NCI-H2171 treated with DMSO at 0.1 percent for 48 hours (cell line): ENCODE measurements around the gene PRKCZ.
A peak's percentile ranks its signal among the peaks of the same experiment; 100 is the strongest.

Source experiments
- DNase-seq: peaks from one replicate; lab custom pipeline; 2025; lab: John Stamatoyannopoulos, UW

The PRKCZ gene

DNA sequence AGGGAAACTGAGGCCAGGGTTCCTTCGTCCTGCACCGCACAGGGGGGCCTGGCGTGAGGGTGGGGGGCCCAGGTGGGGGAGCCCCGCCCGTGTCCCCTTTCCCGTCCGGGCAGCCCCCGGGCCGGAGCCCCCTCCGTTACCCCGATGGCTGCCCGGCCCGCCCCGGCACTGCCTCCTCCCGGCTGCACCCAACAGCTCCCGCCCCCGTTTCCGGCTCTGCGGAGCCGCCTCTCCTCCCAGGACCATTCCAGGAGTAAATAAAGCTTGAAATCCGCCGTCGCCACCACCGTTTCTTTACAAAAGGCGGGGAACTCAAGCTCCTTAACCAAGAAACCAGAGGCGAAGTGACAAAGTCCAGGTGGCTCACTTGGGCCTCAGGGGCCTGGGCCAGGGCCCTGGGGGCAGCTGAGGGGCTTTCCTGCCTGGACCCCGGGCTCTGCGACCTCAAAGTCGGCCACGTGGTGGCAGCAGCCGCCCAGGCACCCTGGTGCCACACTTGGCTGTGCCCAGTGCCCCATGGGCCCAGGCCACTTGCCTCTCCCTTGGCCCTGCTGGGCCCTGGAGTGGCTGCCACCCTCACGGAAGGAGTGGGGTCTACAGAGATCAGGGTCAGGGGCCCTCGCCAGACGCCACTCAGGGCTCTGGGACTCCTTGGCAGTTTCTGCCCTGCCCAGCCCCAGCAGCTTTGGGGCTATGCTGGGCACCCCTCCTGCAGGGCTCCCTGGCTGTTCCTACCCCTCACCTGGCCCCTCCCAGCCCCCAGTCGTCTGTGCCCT lies 144.9 kb downstream of the PRKCZ start:
- DNase-seq, result peak; percentile 79

DNA sequence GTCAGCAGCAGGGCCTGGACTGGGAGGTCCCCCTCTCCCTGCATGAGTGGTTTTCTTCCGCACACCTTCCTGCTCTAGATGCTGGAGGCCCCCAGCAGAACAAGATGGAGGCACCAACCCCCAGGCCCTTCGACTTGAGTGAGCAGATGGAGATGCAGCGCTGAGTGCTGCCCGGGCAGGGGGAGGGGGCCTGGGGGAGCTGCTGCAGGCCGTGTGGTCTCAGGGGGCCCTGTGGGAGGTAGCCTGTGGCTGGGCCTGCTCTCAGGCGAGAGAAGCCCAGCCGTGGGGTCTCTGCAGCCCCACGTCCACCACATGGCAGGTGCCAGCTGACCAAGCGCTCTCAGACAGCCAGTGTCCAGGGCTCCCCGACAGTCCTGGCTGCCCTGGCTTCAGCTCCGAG lies 145.6 kb downstream of the PRKCZ start:
- DNase-seq, result peak; percentile 51

DNA sequence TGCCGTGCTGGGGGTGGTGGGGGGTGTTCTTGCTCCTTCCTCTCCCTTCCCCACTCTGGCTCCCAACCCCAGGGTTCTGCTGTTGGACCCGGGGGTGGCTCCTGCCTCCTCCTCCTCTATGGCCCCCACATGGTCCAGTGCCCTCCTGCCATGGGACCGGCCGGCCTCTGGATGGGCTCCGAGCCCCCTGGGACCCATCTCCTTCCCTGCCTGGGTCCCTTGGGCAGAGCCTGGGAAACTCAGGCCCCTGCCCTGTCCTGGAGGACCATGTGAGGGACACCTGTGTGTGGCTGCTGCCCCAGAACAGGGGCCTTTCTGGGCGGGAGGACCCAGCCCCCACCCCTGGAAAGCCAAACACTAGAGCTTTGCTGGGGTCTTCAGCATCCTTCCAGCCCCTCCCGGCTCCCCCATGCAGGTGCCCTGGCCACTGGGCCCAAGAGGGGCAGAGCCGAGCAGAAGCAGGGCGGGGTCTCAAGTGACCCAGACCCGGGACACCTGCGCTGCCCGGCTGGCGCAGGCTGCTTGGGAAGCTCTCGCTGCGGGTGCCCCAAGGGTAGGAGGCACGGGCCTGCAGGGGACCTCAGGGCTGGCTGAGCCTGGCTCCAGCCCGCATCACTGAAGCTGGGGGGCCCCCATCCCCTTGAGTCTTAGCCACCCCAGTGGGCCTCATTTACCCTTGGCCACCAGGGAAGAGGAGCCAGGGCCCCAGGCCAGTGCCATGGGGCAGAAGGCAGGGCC lies 146.9 kb downstream of the PRKCZ start:
- no peak for DNase-seq

DNA sequence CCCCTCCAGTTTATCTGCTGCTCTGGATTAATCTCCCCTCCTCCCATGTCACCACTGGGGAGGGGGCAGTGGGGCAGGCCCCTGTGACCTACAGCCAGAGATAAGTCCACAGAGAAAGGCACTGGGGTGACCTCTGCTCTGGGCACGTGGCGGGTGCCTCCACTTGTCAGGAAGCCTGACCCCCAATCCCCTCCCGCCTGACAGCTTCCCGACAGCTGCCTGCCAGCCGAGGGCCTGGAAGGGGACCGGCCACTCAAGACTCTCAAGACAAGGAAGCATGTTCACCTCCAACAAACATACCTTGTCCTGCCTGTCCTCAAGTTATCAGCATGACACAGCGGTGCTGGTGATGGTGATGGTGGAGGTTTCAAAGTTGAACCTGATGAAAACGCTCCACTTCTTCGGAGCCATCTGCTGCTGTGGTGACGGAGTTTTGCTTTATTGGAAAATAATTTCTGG lies 147.5 kb downstream of the PRKCZ start:
- no peak for DNase-seq

DNA sequence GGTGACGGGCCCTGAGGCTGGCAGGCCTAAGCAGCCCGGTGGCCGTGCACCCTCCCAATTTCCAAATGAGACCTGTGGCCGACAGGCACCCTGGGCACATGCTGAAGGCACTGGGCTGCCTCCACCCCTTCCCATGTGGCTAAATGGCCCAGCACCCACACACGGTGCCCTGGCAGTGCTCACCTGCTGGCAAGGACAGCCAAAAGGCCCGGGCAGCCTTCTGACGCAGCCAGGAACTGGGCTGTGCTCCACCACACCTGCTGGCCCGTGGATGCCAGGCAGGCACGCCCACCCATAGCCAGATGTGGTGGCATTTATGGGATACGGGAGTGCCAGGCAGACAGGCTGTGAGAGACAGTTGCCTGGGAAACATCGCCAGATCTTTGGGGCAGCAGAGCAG lies 148.4 kb downstream of the PRKCZ start:
- no peak for DNase-seq

DNA sequence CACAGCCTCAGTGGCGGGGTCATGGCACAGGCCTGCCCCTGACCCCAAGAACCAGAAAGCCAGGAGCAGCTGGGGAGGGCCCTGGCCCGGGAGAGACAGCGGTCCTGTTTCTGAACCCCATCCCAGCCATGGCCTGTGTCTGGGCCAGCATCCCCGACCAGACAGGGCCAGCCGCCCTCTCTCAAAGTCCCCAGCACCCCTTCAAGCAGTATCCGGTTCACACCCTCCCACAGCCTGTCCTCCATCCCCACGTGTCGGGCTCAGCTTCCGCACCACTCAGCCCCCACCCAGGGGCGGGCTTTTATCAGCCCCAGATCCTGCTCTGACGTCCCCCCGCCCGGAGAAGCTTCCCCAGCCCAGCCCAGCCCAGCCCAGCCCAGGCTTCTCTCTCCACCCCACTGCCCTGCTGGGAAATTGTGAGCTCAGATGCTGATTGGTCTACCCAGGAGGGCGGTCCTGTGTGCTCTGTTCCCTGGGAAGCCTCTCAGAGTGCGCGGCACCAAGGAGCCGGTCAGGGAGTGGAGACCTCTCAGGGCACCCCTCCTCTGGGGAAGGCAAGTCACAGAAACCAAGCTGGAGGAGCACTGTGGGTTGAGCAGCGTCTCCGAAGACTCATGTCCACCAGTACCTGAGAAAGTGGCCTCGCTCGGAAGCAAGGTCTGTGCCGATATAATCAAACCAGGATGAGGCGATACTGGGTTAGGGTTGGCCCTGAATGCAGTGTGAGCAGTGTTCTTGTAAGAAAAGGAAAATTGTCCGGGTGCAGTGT lies 149.0 kb downstream of the PRKCZ start:
- DNase-seq, result no peak

DNA sequence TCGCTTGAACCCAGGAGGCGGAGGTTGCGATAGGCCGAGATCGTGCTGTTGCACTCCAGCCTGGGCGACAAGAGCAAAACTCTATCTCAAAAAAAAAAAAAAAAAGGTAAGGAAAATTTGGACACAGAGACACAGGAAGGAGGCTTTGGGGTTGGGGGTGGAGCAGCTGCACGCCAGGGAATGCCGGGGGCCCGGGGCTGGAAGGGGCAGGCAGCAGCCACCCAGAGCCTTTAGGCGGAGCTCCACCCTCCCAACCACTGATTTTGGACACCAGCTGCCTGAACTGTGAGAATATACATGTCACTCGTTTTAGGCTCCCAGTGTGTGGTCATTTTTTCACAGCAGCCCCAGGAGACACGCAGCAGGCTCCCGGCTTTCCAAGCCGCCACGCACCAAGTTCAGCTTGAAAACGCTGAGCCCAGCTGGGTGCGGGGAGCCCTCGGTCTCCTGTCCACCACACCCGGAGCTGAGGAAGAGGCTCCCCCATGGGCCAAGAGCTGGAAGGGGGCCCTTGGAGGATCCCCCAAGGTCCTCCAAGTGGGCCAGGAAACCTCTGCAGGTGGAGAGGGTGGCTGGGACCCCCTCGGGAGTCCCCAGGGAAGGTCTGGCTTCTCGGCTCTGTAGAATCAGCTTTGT lies 150.2 kb downstream of the PRKCZ start:
- no peak for DNase-seq

DNA sequence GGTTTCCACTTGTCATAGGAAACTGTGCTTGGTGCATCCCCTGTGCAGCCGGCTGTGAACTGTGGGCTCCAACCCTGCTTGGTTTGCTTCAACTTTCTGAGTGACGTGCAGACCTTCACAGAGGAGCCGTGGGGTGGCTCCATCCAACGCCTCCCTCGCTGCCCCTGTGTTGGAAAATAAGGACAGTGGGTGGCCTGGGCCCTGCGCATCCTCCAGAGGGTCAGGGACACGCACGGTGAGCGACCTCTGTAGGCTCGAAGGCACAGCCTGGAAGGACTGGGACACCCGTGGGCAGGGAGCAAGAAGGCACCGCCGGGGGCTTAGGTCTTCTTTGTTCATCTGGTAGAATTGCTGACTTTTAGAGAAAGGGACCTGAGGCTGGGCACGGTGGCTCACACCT lies 150.9 kb downstream of the PRKCZ start:
- no peak for DNase-seq

DNA sequence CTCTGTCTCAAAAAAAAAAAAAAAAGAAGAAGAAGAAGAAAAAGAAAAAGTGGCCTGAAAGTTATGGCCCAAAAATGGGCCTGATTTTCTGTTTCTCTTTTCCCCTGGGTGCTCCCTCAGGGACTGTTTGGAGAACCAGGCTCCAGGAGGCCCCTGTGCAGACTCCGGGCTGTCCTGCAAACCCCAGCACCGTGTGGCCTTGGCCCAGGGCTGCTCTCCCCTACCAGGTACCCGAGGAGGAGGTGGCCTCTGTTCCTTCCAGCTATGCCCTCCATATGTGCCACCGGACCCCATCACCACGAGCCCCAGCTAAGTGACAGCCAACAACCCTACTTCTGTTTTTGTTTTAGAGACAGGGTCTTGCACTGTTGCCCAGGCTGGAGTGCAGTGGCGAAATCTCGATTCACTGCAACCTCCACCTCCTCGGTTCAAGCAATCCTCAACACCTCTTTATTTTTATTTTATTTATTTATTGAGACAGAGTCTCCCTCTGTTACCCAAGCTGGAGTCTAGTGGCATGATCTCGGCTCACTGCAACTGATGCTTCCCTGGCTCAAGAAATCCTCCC lies 151.9 kb downstream of the PRKCZ start:
- no peak for DNase-seq

DNA sequence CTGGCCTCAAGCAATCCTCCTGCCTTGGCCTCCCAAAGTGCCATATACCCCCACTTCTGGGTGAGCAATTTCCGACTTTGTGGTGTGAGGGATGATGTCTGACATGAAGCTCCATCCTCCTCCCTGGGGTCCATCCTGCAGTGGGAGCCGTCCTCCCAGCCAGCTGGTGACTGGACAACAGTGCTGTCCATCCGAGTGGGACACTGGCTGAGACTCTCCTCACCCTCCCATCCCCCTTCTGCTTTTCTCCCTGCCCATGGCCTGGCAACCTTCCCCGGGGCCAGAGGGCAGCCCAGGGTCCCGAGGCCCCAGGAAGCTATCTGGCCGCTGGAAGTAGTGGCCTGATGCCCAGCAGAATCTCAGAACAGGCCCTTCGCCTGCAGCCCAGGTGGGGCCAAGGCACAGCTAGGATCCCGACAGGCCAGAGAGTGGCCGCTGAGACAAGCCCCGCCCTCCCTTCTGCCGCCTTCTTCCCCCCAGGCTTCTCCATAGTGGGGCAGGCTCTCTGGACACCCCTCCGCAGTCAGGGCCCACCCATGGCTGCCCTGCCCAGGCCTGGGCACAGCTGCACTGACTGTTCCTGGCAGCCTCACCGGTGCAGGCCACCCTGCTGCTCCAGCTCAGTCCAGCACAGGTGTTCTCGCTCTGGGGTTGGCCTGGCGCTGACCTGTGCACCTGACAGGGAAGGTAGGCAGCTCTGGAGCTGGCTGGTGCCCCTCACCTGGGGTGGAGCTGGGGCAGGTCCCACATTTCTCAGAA lies 152.8 kb downstream of the PRKCZ start:
- no peak for DNase-seq

DNA sequence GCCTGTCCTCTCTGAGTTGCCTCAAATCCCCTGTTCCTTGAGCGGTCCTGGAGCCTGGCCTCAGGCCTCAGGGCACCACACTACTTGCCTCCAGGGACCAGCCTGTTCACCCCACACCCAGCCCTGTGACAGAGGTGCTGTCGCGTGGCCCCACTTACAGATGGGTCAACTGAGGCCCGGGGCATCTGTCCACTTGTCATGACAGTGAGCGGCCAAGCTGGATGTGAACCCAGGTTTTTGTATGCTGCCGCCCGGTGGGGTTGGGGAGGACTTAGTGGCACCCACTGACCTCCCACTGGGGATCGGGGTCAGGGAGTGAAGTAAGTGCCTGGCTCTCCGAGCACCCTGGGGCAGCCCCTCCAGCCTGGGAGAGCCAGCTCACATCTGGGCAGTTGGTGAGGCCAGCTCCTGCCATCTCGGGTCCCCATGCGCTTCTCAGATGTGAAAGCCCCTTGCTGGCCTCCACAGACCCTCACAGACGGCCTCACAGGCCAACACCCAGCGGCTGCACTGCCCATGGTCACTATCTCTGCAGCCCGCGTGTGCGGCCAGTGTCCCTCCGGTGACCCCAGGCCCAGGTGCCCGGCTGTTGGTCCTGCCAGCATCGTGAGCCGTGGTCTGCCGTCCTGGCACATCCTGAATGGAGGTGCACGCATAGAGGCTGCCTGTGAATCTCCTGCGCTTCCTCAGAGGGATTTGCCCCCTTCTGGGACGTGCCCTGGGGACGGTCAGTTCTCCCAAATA lies 153.6 kb downstream of the PRKCZ start:
- DNase-seq, result no peak

DNA sequence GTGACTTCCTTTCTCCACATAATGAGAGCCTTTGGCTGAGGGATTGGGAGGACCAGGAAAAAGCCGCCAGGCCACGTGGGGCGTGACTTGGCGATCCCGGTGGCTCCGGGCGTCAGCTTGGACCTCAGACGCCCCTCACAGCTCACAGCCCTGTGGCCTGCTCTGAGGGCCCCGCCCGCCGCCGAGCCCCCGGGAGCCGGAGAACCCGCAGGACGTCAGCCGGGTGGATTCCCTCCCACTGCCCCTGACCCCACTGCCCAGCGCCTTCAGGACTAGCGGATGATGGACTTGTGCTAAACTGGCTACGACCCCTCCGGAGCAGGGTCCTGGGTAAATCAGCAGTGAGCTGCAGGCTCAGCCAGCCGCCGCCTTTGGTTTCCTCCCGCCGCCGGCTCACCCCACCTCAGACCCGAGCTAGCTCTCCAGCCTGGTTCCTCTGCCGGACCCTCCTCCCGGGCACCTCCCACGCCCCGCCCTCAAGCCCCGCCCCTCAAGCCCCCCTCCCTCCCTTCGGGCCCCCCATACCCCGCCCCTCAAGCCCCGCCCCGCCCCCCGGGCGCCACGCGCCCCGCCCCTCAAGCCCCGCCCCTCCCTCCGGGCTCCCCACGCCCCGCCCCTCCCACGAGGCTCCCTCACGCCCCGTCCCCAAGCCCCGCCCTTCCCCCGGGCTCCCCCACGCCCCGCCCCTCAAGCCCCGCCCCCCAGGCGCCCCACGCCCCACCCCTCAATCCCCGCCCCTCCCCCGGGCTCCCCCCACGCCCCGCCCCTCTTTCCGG lies 154.4 kb downstream of the PRKCZ start:
- DNase-seq, result no peak

DNA sequence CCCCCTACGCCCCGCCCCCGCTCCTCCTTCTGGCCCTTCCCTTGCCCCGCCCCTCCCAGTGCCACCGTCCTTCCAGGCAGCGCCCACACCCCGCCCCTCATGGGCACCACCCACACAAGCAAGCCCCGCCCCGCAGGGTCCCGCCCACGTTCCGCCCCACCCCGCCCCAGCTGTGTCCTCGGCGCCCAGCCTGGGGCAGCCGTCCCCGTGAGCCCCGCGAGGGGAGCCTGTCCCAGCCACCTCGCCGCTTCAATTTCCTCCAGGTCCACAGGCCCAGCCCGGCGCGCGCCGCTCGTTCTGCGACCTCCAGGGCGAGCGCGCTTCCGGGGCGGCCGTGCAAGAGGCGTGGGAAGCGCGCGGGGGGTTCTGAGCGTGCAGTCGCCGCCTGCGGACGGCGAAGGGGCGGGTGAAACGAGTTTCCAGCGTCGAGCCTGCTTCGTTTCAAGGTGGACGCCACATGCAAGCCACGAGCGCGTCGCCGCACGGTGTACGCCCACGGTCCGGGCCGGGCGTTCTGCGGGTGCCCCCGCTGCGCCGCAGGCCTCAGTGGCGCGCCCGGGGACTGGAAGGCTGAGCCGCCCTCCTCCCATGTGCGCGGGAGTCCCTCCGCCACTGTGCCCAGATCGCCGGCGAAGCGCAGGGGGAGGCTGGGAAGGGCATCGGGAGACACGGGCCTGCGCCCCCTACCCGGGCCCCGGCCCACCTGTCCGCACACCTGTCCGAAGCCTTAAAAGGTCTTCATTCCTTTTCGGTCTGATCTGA lies 155.2 kb downstream of the PRKCZ start:
- DNase-seq, result peak; percentile 71

DNA sequence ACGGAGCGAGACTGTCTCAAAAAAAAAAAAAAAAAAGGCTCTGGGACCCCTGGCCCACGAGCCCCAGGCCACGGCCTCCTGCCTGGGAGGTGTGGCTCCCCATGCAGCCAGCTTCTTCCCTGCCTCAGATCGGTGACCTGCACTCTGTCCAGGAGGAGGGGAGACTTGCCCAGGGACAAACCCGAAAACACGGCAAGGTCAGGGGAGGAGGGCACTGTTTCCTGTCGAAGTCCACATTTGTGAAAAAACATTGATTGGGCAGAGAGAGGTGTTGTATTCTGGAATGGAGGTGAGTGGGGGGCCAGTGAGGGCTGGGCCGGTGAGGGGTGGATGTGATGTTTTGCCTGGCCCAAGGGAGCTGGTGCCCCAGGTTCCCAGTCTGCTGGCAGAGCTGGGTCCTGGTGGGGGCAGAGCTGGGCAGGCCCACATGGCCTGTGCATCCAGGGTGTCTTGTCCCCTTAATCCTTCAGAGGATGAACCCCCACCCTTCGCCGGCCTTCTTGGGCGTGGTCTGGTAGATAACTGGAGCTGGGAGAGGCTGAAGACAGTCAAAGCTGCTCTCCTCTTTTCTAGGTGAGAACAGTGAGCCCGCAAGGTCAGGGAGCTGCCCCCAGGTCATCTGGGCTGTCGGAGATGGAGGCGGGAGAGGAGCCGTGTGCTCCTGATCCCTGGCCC lies 156.7 kb downstream of the PRKCZ start:
- no peak for DNase-seq

DNA sequence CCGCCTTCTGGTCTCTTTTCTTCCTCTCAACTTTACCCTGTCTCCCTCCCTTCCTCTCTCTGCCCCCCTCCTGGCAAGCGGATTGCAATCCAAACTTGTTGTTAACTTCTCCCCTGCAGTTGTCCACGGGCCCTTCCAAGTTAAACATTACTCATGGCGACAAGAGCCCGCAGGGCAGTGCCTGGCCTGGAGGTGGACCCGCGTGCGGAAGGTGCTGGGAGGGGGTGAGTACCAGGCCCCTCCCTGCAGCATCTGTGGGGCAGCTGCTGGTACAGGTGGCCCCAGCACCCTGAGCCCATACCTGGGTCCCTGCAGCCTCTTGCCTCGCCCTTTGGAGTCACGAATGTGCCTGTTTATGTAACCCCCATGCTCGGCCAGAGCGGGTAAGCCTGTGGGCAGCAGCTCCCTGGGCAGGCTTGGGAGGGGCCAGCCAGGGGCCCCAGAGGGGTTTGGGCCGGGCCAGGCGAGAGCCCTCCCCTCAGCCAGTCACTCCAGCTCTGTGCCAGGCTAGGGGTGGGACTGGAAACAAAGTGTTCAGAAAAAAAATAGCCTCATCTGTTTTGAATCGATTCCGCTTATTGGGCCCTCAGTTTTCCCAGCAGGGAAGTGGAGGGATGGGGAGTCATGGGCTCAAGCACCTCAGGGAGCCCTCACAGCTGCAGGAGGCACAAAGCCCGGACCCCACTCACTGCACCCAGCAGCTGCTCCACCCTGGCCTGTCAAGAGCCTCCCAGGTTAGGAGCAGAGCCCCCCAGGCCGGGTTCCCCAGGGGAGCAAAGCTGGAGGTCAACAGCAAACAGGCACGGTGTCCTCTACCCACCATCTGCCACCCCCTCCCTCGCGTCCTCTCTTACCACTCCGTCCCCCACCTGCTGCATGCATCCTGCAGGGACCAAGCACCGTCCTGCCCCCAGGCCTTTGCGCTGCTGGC lies 158.4 kb downstream of the PRKCZ start:
- no peak for DNase-seq

DNA sequence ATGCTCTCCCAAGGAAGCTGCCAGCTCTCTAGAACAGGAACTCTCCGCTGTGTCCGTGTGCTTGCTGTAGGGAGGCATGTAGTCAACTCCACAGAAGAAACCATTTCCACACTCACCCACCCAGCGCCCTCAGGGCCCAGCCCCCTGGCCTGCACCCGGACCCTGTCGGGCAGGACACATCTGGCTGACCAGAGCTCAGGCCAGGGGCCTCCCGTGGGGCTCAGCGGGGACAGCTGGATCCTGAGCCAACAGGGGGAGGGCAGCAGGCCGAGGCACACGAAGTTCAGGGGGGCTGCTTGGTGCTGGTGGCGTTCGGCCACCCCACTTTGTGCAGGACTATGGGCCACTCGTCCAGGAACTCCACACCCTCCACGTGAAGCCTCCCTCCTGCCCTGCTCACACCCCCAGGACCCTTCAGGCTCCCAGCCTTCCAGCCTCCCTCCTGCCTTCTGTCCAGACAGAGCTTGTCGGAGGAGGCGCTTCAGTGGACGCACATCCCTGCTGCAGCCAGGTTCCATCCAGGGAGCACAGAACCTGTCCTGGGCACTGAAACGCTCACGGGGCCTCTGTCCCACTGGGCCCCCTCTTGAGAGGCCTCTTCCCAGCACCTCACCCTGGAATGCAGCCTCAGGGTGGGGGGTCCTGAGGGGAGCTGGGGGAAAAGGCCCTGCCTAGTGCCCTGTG lies 159.3 kb downstream of the PRKCZ start:
- no peak for DNase-seq
